Skeletal muscle tissue (tissue), 4 donors: ENCODE data around the gene CHN2. TPM values are rescaled to one million over a fixed set of nuclear protein-coding genes. Genes with fewer than 3 reads are reported as not detected.

Source experiments
- H3K27ac ChIP-seq: one replicate; pipeline ENCODE4 v1.7.0; 2013; ENCODE audit warnings: mild to moderate bottlenecking, low read depth, low read length, inconsistent platforms
- H3K27me3 ChIP-seq, 3 donors: one replicate each; pipeline ENCODE4 v1.7.0; 2013; ENCODE audit warnings: low read length in 3 of 3; ENCODE audit not compliant: control insufficient read depth in 3 of 3, insufficient read depth in 3 of 3
- H3K36me3 ChIP-seq, 3 donors: one replicate each; pipeline ENCODE4 v1.7.0; 2013; ENCODE audit warnings: low read length in 3 of 3; ENCODE audit not compliant: control insufficient read depth in 3 of 3, insufficient read depth in 3 of 3
- H3K4me1 ChIP-seq, 3 donors: one replicate each; pipeline ENCODE4 v1.7.0; 2013; ENCODE audit warnings: low read length in 3 of 3, mild to moderate bottlenecking in 3 of 3; ENCODE audit not compliant: control insufficient read depth in 3 of 3, insufficient read depth in 3 of 3
- H3K4me3 ChIP-seq, 3 donors: one replicate each; pipeline ENCODE4 v1.7.0; 2013; ENCODE audit warnings: low read length in 3 of 3
- H3K9ac ChIP-seq, 3 donors: one replicate each; pipeline ENCODE4 v1.7.0; 2013; ENCODE audit warnings: low read length in 3 of 3, mild to moderate bottlenecking in 3 of 3, moderate library complexity in 2 of 3, low read depth in 1 of 3
- H3K9me3 ChIP-seq, 3 donors: one replicate each; pipeline ENCODE4 v1.7.0; 2013; ENCODE audit warnings: low read length in 3 of 3; ENCODE audit not compliant: control insufficient read depth in 3 of 3
- total RNA-seq: library from RNA; depleted of rRNA; stranded (reverse); fragments of >200 nt; gene quantifications from one replicate; pipeline ENCODE4 v1.2.3, GENCODE V29; 2014
- donor health status: Osteomylitis.

The CHN2 gene
- total RNA-seq, 1 donor from 2014 or later: 11.0 TPM

DNA sequence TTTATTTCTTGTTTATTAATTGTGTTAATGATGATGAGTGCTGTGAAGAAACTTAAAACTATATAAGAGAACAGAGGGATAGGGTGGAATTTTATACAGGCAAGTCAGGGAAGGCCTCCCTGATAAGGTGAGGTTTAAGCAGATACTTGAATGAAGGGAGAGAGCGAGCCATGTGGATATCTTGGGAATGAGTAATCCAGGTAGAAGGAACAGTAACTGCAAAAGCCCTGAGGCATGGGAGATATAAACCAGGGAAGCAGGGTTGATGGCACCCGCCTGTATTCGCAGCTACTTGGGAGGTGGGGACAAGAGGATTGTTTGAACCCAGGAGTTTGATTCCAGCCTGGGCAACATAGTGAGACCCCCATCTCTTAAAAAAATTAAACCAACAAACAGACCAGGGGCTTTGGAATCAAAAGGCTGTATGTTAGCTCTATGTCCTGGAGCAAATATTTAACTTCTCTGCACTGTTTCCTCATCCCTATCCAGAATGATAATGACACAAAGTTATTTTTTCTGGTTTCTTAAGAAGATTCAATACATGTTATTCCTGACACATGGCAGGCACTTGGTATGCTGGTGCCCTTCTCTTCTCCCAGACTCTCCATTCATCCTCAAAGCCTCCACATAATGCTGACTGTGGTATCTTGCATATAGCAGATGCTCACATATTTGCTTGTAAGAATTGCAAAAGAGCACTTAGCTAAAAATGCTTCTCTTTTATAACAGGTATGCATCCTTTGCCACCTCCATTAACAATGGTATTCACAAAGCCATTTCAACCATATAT, 169.3 kb downstream of the CHN2 start:
- no peaks in the 10 kb centered on the region for H3K9me3 ChIP-seq

DNA sequence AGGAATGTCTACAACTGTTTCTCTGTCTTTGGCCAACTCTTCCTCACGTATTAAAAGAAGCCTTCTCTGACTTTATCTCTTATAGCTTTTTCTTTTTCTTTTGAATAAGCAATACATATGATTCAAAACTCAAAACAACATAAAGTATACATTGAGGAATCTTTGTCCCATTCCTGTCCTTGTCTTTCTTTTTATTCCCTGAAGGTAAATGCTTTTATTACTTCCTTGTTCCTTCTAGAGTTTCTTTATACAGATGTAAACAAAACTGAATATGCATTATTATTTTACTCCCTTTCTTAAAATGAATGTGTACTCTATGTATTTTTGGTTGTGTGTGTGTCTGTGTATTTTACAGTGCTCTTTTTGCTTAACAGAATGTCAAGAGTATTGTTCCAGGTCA, 170.1 kb downstream of the CHN2 start:
- Histone ChIP-seq H3K9me3 (no peaks in the 10 kb centered on the region), H3K9ac (no peak overlapping the region), H3K4me1 (no peaks in the 10 kb centered on the region), H3K4me3 (no peak overlapping the region), H3K27ac (no peak overlapping the region), H3K36me3 (no peaks in the 10 kb centered on the region), H3K27me3 (no peaks in the 10 kb centered on the region)

More for the DNA sequence above, 169.3 kb downstream of the CHN2 start:
- no peak overlapping the region for H3K9ac ChIP-seq
- no peak overlapping the region for H3K27ac ChIP-seq
- H3K4me1 ChIP-seq: no peaks in the 10 kb centered on the region
- H3K27me3 ChIP-seq: no peaks in the 10 kb centered on the region
- H3K4me3 ChIP-seq: no peak overlapping the region
- H3K36me3 ChIP-seq: no peaks in the 10 kb centered on the region

DNA sequence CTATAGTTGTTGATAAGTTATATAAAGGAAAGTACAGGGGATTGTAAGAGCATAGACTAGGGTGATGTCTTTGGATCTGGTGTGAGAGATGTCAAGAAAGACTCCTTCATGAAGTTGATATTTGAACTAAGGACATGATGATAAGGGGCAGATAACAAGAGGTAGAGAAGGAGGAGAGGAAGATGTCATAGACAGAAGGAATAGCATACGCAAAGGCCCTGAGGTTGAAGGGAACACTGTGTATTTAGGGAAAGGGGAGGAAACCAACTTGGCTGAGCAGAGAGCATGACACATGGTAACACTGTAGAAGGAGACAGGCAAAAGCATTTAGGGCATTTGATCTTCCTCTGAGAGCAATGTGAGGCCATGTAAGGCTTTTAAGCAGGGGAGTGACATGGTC, 170.8 kb downstream of the CHN2 start:
- Histone ChIP-seq H3K4me3 (no peak overlapping the region), H3K9ac (no peak overlapping the region), H3K4me1 (no peaks in the 10 kb centered on the region), H3K27me3 (no peaks in the 10 kb centered on the region), H3K27ac (no peak overlapping the region), H3K9me3 (no peaks in the 10 kb centered on the region), H3K36me3 (no peaks in the 10 kb centered on the region)

DNA sequence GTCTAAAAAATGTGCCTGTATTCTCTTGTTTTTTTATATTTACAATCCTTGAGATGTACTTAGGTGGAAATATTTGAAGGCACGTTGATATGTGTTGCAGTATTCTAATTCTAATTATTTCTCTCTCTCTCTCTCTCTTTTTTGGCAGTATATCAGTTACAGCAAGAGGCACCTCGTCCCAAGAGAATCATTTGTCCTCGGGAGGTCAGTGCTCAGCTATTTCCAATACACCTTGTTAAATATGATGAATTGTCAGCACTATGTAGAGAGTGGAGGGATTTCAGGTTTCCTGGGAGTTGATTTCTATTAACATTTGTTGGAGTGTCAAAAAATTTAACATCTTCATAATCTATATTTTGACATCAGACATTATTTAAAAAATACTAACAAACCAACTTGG, 173.2 kb downstream of the CHN2 start:
- Histone ChIP-seq H3K4me1 (no peaks in the 10 kb centered on the region), H3K9me3 (no peaks in the 10 kb centered on the region), H3K27me3 (no peaks in the 10 kb centered on the region), H3K9ac (no peak overlapping the region), H3K36me3 (no peaks in the 10 kb centered on the region), H3K4me3 (no peak overlapping the region), H3K27ac (no peak overlapping the region)

DNA sequence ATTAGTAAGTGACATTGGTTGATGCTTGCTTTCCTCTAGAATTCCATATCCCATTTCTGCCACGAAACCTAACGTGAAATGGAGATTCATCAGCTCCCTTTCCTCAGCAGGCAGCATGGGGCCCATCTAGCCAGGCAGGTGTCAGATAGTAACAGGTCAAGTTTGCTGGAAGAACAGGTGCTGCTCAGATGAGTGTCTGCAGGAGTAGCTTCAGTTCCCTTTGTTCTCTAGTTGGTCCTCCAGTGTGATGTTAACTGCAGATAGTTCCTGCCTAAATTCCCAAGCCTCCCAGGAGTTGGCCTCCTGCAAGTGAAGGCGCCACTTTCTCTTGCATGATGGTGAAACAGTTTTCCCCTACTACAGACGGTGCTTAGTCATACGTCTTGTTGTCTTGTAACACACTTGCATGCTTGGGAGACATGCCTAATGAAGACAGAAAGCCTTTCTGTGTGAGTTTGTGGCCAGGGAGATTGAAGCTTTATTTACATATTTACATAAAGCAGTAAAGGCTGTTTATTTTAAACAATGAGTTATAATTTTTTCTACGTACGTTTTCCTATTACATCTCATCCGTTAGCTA, 175.4 kb downstream of the CHN2 start:
- no peaks in the 10 kb centered on the region for H3K4me1 ChIP-seq
- H3K9ac ChIP-seq: no peak overlapping the region
- no peaks in the 10 kb centered on the region for H3K27me3 ChIP-seq
- H3K9me3 ChIP-seq: no peaks in the 10 kb centered on the region
- no peak overlapping the region for H3K4me3 ChIP-seq
- H3K27ac ChIP-seq: no peak overlapping the region
- no peaks in the 10 kb centered on the region for H3K36me3 ChIP-seq

DNA sequence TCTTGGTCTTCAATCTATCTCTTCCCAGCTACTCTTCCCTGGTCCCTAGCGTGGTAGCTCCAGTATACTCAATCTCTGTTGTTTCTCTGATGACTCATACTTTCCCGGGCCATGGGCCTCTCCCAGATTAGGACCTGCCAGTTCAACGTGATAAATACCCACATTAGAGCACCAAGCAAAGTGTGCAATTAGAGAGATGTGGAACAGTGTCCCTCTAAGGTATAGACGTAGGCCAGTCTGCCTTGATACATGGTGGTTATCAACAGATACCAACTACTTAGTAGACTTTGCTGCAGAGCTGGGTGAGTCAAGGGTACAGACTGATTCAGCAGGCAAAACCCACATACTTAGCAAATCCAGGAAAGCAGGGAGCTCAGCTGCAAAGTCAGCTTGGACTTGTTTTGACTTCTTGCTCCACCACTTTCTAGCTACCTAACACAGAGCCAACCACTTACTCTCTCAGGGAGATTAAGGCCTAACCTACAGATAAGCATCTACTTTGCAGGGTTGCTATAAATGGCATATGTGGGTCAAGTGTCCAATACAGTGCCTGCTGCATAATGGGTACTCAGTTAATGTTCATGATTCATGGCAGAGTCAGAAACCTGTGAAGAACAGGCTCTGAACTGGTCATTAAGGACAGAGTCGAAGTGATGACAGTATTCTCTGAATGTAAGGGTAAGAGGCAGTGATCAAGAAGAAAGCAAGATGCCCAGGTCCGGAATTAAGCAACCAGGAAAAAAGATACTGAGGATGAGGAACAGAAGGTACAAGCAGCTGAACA, 176.1 kb downstream of the CHN2 start:
- peaks cover 0 to 3% (median 2%) of the 10 kb centered on the region in 3 donors for H3K4me1 ChIP-seq
- no peaks in the 10 kb centered on the region for H3K27me3 ChIP-seq
- H3K27ac ChIP-seq: no peak overlapping the region
- H3K36me3 ChIP-seq: no peaks in the 10 kb centered on the region
- H3K9ac ChIP-seq: no peak overlapping the region
- H3K4me3 ChIP-seq: no peak overlapping the region
- H3K9me3 ChIP-seq: no peaks in the 10 kb centered on the region

DNA sequence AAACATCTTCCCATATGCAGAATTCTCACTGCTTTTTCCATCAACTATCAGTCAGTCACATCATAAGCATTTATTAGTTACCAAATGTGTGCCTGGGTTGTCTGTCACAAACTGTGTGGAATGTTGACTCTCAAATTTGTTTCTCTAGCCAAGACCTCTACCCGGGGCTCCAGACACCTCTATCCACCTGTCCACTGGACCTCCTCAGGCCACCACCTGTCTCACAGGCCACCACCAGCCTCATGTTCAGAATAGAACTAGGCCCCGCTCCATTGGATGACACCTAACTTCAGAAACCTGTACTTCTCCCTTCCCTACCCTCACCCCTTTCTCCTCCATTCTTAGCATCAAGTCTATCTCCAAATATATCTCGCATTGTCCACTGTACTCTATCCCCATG, 176.9 kb downstream of the CHN2 start:
- no peaks in the 10 kb centered on the region for H3K36me3 ChIP-seq
- H3K4me3 ChIP-seq: no peak overlapping the region
- H3K9me3 ChIP-seq: no peaks in the 10 kb centered on the region
- no peaks in the 10 kb centered on the region for H3K27me3 ChIP-seq
- H3K9ac ChIP-seq: no peak overlapping the region
- H3K27ac ChIP-seq: no peak overlapping the region
- peaks cover 2 to 4% (median 4%) of the 10 kb centered on the region in 3 donors for H3K4me1 ChIP-seq

DNA sequence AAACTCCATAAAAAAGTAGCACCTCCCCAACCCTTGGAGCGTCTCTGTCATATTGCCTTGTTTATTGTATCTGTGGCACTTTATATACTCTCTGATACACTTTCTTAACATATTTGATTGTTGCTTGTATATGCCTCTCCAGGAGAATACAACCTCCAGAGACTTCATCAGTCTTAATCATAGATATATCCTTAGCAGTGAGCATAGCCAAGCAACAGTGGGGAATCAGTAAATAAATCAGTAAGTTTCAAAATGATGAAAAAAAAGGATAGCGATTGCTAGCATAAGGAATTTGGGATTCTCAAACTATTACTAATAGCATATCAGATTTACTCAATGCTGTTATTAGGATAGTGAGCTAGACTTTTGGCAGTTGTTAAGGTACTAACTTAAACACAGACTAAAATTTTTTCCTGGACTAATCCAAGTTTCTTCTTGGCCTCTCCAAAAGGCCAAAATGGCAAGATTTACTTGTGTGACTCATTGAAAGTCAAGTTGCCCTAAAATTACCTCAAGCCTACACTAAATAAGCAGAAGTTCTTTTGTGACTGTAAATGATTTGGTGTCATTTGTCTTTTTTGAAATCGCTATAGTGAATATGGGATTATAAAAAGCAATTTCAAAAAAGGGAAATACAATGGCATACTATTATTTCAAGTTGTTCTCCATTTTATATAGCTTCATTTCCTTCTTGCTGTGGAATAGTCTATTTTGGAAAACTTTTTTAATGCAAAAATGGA, 177.9 kb downstream of the CHN2 start:
- Histone ChIP-seq H3K27me3 (no peaks in the 10 kb centered on the region), H3K4me1 (peaks cover 2 to 4% (median 4%) of the 10 kb centered on the region in 3 donors), H3K27ac (no peak overlapping the region), H3K9ac (no peak overlapping the region), H3K36me3 (no peaks in the 10 kb centered on the region), H3K4me3 (no peak overlapping the region), H3K9me3 (no peaks in the 10 kb centered on the region)

DNA sequence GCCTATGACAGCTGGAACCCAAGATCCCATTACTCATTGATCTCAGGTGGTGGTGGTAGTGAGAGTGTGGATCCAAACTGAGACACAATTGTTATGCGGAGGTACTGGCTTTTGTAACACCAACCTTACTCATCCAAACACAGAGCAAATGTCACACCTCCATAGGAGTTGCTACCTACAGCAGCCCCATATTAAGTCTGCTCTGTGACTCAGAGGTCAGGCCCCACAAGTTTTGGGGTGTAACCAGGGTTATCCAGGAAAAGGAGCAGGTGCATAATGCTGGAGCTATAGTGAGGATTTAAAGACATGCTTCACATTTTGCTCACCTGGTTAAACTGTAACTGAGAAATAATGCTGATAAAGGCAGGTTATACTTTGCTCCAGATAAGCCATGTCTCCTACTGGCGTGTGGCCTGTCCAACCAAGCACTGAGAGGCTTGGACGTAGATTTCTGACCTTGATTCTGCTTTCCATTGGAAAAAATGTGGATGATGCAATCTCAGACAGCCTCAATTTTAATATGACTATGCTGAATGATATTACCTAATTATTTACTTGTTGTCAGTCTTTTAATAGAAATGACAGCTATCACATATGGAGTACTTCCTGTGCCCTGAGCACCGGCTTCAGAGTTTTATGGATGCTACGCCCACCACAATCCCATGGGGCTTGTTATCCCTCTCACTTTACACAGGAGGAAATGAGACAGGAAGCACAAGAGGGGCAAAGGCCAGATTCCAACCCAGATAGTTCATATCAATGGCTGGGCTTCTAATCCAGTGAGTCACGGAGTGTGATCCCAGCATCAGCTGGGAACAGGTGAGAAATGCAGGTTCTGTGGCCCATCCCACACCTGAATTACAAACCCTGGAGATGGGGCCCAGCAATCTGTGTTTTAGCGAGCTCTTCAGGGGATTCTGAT, 181.3 kb downstream of the CHN2 start:
- Histone ChIP-seq H3K27ac (no peak overlapping the region), H3K9me3 (no peaks in the 10 kb centered on the region), H3K36me3 (no peaks in the 10 kb centered on the region), H3K9ac (no peak overlapping the region), H3K4me1 (peaks cover 2 to 4% (median 4%) of the 10 kb centered on the region in 3 donors), H3K4me3 (no peak overlapping the region), H3K27me3 (no peaks in the 10 kb centered on the region)
